Occipital lobe (tissue), 2 donors: Measurements from ENCODE around the gene CEBPG. TPM values are rescaled to one million over a fixed set of nuclear protein-coding genes. Genes with fewer than 3 reads are reported as not detected.

Source experiments
- DNase-seq: peaks from one replicate; lab custom pipeline; 2025; lab: John Stamatoyannopoulos, UW
- total RNA-seq: library from RNA; depleted of rRNA; stranded (reverse); fragments of >200 nt; gene quantifications from one replicate; pipeline ENCODE4 v1.2.3, GENCODE V29; 2014

CEBPG gene
- total RNA-seq, 1 donor from 2014 or later, result 57.2 TPM

- no peak for DNase-seq
Observed at GRCh38 chr19:33394723-33395560, 21.4 kb downstream of the CEBPG start.

DNA sequence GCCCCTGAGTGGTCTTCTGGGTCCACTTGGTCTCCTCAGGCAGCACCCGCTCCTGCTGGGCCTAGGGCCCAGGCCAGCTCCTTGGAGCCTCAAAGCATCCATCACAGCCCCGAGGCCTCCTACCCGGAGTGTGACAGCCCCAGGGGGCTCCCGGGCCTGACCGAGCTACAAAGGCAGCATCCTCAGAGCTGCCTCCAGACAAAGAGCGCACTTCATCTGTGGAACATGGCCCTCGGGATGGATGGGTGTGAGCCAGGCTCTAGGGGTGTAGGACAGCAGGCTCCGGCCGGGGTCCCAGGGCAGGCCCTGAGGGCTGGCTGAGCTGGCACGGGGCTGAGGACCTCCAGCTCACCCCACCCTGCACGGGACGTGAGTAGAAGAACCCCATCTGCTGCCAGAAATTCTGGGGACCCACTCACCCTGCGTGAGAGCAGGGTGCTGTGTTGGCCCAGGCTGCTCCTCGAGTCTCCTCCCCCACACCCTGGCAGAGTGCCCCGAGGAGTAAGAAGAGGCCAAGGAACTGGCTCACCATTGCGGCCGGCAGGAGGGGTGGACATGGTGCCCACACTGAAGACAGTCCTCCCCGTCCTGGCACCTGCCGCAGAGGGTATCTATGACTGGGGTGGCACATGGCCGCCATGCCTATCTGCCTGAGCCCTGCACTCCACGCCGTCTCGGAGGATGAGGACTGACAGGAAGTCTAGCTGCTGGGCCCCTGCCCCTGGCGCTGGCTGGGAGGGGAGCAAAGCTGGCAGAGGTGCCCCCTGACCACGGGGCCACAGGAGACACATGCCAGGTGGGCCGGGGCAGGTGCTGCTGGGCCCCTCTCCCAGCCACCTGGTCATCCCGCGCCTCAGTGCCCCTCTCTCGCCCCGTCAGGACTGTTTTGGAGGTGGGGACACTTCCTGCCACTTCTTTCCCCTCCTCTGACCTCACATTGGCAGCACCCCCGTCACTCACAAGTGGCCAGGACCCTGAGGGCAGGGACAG is 22.3 kb downstream of the CEBPG start:
- DNase-seq, result no peak

DNA sequence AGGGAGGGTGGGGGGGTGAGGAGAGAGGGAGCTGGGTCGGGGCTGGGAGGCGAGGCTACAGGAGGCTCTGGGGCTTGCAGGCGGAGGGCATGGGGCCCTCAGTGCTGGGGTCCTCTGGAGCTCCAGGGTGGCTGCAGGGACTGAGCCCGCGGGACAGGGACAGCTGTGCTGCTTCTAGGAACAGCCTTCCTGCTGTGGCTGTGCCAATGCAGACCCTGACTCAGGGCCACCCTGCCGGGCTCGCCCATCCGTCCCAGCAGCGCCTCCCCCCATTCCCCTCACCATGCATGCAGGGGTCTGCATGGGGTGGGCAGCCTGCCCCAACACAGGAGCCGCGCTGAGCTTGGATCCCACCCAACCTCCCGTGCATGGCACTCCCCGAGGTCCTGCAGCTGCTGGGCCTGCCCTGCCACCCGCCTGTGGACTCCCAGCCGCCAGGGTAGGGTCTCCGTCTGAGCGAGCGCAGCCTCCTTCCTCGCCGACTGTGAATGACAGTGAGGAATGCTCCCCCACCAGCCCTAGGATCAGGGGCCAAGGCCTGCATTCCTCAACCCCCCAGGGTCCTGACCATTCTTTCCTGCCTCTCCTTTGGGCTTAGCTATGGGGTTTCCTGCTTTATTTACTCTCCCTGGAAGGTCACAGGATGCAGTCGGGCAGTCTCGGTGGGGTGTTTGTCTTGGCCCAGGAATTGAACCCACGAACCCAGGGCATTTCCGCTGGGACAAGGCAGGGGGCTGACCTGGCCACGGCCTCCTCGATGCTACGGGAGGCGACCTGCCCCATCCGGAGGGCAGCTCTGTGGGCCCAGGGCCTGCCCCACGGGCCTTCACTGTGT is 23.4 kb downstream of the CEBPG start:
- DNase-seq, result no peak

DNA sequence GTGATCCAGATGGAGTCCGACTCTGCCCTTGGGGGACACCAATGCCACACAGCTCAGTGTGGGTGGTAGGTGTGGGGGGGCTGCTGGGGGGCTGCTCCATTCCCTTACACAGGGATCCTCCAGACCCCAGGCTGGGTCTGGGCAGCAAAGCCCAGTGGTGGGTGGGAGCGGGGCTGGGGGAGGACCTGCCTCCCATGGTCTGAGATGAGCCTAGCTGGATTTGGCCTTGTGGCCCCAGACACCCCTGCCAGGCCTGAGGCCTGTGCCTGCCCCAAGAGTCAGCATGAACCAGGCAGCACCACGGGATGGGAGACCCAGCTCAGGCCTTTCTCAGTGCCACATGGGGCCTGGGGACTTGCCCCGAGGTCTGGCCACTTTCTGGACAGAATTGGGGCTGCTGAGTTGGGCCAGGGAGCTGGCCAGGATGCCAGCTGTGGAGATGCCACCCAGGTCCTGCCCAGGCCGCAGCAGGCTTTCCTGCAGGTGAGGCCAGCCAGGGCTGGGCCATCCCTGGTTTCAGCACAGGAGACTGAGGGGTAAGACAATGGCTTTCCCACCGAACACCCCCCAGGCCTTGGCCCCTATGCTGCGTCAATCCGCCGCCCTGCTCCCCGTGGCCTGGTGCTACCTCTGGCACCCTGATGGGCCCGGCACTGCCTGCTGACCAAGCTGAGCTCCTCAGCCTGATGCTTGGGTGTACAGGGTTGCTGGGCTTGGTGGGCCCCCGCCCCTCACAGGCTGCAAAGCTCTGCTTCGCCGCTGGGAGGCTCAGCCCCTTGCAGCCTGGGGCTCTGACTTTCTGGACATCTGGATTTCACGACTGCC is 24.2 kb downstream of the CEBPG start:
- DNase-seq, result no peak

- no peak for DNase-seq
Observed at GRCh38 chr19:33398361-33399060, 25.0 kb downstream of the CEBPG start.

DNA sequence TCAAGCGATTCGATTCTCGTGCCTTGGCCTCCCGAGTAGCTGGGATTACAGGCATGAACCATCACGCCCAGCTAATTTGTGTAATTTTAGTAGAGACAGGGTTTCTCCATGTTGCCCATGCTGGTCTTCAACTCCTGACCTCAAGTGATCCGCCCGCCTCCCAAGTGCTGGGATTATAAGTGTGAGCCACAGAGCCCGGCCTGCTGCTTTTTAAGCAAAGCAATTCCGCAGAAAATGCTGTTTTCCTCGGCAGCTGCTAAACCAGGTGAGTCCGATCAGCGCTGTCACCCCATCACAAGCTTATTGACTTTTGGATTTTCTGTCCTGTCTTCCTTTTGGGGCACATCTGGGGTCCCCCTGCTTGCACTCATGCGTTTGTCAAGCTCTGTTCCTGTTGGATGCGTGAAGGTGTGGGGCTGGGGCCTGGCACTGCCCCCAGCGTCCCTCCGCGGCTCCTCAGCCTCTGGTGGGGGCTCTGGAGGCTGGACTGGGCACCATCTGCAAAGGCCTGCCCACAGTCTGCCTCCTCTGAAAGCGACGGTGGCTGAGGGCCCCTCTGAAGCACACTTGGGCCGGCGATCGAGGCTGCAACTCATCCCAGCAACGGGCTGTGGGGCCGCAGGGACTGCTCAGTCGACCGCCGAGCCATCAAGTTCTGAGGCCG is 25.7 kb downstream of the CEBPG start:
- DNase-seq, result no peak

DNA sequence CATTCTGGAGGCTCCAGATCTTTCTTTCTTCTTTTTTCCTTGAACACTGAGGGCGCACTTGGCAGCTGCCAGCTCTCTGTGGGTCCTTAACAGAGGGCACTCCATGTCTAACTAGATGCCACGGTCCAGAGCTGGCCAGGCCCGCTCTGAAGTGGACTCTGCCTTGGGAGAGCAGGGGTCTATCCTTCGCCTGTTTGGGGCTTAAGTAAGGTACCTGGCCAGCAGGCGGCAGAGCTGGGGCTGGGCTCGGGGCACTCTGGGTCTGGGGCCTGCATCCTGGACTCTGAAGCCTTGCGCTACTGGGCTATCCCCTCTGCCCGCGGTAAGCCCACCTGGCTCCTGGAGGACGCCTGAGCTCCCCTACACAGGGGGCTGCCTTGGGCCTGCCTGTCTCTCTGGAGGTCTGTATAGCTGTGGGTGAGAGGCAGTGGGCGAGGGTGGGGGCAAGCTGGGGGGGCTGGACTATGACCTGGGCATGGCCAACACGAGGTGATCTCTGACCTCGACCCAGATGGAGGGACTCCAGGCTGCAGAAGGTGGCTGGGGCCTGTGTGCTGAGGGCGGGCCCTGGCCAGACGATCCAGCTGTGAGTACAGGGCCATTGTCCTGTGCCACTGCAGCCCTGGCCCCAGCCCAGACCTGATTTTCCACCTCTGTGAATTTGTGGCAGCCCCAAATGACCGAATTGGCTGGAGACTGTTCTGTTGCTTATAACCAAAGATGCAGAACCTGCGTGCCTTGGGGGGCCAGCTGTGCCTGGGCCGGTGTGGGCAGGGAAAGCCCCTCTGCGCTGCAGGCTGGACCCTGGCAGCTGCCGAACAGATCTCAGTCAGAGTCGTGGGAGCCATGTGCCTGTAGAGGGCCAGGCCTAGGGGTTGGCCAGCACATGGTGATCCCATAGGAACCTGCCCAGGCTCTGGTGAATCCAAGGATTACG is 26.5 kb downstream of the CEBPG start:
- no peak for DNase-seq

GRCh38 chr19:33400856-33401682 is 27.6 kb downstream of the CEBPG start:
- DNase-seq, result no peak

DNA sequence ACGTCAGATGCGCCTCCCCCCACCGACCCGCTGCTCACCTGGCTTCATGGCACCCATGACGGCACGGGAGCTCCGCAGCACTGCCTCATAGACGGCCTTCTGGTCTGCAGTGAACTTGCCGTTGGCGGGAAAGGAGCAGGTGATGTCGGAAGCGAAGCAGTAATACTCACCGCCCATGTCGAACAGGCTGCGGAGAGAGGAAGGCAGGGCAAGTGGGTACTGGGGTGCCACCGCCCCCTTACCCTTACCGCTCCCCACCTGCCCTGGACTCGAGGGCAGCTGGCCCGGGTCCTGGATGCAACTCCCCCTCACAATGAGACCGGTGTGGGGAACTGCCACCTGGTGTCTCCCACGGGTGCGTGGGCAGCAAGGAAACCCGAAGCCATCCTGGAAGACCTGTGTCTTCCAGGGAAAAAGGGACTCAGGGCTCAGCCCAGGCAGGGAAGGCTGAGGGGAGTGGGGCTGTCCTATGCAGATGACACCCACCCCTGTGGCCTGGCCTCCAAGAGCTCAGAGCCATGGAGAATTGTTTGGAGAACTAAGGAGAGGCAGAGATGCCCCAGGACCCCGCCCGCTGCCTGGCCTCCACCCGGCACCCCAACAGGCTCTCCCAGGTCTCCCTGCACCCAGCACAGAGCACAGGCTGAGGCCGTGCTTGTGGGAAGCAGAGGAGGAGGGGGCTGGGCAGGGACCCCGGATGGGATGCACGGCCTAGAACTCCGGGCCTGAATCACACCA is 28.3 kb downstream of the CEBPG start:
- no peak for DNase-seq

GRCh38 chr19:33402421-33403220 is 29.1 kb downstream of the CEBPG start:
- DNase-seq, result no peak

DNA sequence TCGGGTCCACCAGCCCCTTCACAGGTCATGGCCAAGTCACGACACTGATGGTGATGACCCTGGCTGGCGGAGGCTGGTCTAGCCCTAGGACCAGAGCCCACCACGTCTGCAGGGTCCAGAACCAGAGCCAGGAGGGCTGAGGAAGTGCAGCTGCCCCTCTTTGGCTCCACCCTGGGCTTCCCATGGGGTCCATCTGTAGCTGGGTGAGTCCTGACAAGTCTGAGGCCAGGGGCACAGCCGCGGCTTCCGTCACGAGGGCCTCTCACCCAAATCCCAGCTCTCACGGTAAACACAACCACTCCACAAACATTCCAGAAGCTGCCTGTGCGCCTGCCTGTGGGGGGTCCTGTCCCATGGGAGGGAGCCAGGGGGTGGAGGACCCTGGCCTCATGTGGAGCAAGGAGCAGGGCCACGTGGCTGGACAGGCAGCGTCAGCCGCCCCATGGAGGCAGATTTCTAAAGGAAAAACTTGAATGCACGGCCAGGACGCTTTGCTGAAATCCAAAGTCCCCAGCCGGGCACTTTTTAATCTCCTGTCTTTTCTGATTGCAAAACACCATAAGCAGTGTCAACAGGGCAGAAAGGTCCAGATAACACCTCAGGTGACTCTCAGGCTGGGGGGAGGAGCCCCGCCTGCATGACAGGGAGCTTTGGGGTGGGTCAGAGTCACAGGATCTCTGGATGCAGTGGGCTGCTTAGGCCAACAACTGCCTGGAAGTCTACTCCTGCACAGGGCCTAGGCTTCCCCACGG is 29.9 kb downstream of the CEBPG start:
- DNase-seq, result no peak

DNA sequence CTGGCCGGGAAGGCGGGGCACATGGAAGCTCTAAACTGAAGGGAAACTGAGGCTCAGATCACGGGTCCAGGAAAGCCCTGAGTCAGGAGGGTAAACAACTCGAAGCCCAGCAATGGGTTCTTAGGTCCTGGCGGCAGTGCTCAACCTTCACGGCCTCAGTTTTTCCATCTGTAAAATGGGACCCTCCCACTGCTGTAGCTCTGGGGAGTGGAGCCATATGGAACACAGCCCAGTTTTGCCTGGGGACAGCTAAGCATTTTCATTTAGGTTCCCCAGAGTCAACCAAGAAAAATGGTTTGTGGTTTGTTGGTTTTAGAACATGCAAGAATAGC is 30.4 kb downstream of the CEBPG start:
- no peak for DNase-seq

- DNase-seq, result no peak
Observed at GRCh38 chr19:33404506-33405253, 31.2 kb downstream of the CEBPG start.

GRCh38 chr19:33405254-33405552 is 31.7 kb downstream of the CEBPG start:
- no peak for DNase-seq
